Mucosa of descending colon (tissue), 3 donors: ENCODE data around the gene ZNHIT1. TPM values are rescaled to one million over a fixed set of nuclear protein-coding genes. Genes with fewer than 3 reads are reported as not detected.

Experiments used
- ATAC-seq: fragments of 200-7000 bp; cut with Tn5 transposase; one replicate; pipeline ENCODE4 v1.9.1; 2020; ENCODE audit warnings: mild to moderate bottlenecking, moderate library complexity
- DNase-seq, 3 donors: peaks; one replicate each; pipeline ENCODE4 v3.0.0-alpha.2; 2020
- H3K36me3 ChIP-seq: fragments of 200-600 bp; one replicate; pipeline ENCODE4 v1.8.0; 2021; ENCODE audit warnings: low read depth, mild to moderate bottlenecking
- H3K4me1 ChIP-seq: fragments of 200-600 bp; one replicate; pipeline ENCODE4 v1.8.0; 2021; ENCODE audit warnings: low read depth, mild to moderate bottlenecking
- H3K4me3 ChIP-seq: fragments of 200-600 bp; one replicate; pipeline ENCODE4 v1.8.0; 2021; ENCODE audit warnings: mild to moderate bottlenecking
- H3K9me3 ChIP-seq: fragments of 200-600 bp; one replicate; pipeline ENCODE4 v1.8.0; 2021; ENCODE audit warnings: mild to moderate bottlenecking
- intact Hi-C, 2 donors: fragments of 100-400 bp; cut with DNase I in 1 of 2; cut with micrococcal nuclease in 1 of 2; formaldehyde crosslinking; loops; one replicate each; pipeline versions ENCODE4 v1.11.0 to v1.11.1; 2022; cut with DNase I, micrococcal nuclease
- long read RNA-seq, 2 donors: library from polyadenylated mRNA; unstranded; transcript quantifications; one replicate each; pipeline ENCODE4 v2.0.0, GENCODE V29; 2019 to 2021
- total RNA-seq, 3 donors: library from RNA; stranded (reverse); fragmentation: NEBNext Ultra II Directional in 2 of 3; extraction: Animal tissue kit (Norgen Biotek cat#: 25700) in 2 of 3; gene quantifications; one replicate each; pipeline versions ENCODE4 v1.2.1 to v1.2.4, GENCODE V29; 2021 to 2023
- TF ChIP-seq, protein P1 (sequence below): fragments of 200-600 bp; IDR thresholded peaks from one replicate; pipeline ENCODE4 v1.8.0; 2022; ENCODE audit warnings: antibody characterized with exemption, mild to moderate bottlenecking
- donor health status: DM: no; HTN: no; CAD: no; lungs with moderate emphysema.
- donor health status: DM: no; HTN: no; CAD: no.
- donor health status: DM: no; HTN: yes; CAD: no.

Gene ZNHIT1
- total RNA-seq = 10 to 100 TPM; 58.7 to 97.0 (median 79.0) TPM
- long read RNA-seq, donor 1, transcript ZNHIT1-201 (5 exons, 1,225 nt) = major isoform, 44 of 50 reads
- long read RNA-seq, donor 1, partial matches to known transcripts = 2 of 50 reads
- long read RNA-seq, donor 1, other reads (novel, unspliced or antisense) = 2 of 50 reads
- long read RNA-seq, donor 2, transcript ZNHIT1-203 (4 exons, 2,898 nt) = minor isoform, 14 of 120 reads
- long read RNA-seq, donor 2, transcript ZNHIT1-201 (5 exons, 1,225 nt) = major isoform, 97 of 120 reads
- long read RNA-seq, donor 2, partial matches to known transcripts = 5 of 120 reads
- long read RNA-seq, donor 2, other reads (novel, unspliced or antisense) = 4 of 120 reads

DNA sequence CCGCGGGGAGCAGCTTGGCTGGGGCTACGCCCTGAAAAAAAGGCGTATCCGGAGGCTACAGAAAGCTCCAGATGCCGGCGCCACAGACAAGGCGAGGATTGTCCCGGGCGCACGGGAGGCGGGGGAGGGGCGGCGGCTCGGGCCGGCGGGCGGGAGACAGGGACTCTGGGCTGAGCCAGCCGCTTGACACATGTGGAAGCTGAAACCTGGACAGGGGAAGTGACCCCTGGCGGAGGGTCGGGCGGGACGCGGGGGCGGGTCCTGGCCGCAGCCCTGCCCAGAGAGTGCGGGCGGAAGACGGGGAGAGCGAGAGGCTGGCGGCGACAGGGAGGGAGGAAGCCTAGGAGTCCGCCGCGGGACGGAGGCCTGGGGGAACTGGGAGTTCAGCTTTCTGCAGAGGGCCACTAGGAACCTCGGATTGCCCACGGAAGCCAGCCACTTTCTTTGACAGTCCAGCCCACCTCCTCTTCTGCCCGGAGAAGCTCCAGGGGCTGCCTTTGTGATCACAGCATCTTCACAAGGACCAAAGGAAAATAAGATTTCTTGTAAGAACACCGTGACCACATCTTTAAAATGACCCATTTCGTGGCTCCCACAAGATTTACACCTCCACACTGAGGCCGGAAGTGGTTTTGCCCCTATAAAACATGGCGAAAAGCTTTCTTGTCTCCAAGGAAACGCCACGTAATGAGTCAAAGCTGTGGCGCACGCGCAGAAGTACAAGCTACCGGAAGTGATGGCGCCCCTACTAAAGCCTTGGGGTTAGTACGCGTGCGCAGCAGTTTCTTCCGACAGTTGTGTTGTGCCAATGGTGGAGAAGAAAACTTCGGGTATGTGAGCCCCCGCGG lies at the start of gene ZNHIT1, which contains the start of gene PLOD3:
TSS of gene ZNHIT1 (plus strand) at position 778 of the 848 bp plus-strand sequence. CDS start at position 809, 31 bp downstream.
TSS of gene PLOD3 (minus strand) at position 194 of the 848 bp plus-strand sequence. CDS start 307 bp downstream, outside the sequence.
- peaks cover 4% of the 10 kb centered on the region for H3K36me3 ChIP-seq
- H3K9me3 ChIP-seq = no peaks in the 10 kb centered on the region
- peak; percentile 87 for ATAC-seq
- TF ChIP-seq, protein P1, sequence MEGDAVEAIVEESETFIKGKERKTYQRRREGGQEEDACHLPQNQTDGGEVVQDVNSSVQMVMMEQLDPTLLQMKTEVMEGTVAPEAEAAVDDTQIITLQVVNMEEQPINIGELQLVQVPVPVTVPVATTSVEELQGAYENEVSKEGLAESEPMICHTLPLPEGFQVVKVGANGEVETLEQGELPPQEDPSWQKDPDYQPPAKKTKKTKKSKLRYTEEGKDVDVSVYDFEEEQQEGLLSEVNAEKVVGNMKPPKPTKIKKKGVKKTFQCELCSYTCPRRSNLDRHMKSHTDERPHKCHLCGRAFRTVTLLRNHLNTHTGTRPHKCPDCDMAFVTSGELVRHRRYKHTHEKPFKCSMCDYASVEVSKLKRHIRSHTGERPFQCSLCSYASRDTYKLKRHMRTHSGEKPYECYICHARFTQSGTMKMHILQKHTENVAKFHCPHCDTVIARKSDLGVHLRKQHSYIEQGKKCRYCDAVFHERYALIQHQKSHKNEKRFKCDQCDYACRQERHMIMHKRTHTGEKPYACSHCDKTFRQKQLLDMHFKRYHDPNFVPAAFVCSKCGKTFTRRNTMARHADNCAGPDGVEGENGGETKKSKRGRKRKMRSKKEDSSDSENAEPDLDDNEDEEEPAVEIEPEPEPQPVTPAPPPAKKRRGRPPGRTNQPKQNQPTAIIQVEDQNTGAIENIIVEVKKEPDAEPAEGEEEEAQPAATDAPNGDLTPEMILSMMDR = no peak
- peaks cover 25% of the 10 kb centered on the region for H3K4me1 ChIP-seq
- intact Hi-C loops = no loop called here
- peak; percentile 95 to 99 (median 98) for DNase-seq
- H3K4me3 ChIP-seq = peak within 1 kb of the TSS; percentile 54

DNA sequence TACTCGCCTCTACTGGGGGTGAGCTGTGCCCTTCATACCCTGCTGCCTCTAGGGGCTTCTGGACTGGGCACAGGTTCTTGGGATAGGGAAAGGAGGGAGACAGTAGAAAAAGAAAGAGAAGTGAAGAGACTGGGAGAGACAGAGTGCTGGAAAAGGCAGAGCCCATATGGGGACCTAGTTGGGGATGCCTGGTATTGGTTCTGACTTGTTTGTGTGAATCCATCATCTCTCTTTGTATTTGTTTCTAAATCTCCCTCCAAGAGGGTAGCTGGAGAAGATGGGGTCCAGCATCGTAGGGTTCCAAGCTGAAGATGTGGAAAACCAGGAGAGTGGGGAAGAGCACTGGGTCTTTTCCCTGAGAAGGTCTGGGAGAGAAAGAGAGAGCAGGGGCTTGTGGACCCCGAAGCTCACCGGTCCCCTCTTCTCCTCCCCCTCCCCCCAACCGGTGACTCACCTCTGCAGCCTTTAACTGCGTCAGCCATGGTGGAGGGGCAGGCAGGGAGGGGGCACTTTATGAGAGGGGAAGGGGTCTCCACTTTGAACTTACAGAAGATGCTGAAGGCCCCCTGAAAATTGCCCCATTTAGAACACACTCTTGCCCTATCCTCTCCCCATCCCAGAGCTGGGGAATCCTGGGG lies 49.4 kb upstream of the ZNHIT1 start:
- TF ChIP-seq, protein P1 = no peak
- Histone ChIP-seq H3K9me3 (no peaks in the 10 kb centered on the region), H3K4me3 (no peak overlapping the region), H3K36me3 (no peaks in the 10 kb centered on the region), H3K4me1 (peaks cover 47% of the 10 kb centered on the region)
- DNase-seq = no peak
- ATAC-seq = no peak
- intact Hi-C loops = no loop called here

DNA sequence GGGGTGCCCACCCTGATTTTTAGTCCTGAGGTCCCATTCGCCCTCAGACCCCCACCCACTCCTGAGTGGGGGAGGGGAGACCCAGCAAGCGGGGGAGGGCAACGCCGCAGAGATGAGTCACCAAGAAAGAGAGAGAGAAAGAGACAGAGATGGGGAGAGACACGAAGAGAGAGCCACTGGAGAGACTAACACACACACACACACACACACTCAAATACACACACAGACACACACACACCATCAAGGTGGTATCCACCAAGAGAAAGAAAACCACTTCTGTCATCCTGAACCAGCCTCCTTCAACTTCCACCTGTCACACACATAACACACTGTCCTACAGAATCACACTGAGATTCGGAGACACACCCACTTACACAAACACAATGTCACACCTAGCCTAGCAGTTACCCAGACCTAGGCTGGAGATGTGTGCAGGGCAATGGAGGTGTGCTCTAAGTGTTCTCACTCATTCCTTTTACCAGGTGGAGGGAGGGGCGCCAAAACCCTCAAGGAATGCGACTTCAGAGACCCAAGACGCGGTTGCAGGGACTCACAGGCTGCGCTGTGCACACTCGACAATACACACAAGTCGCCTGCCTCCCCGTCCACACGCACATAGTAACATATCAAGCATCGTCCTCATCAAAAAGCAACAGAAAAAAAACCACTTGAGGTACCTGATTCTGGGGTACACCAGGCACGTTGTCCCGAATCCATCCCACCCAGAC lies 48.7 kb upstream of the ZNHIT1 start:
- Histone ChIP-seq H3K9me3 (no peaks in the 10 kb centered on the region), H3K36me3 (no peaks in the 10 kb centered on the region), H3K4me1 (peaks cover 42% of the 10 kb centered on the region), H3K4me3 (no peak overlapping the region)
- TF ChIP-seq, protein P1 = no peak
- DNase-seq = no peak
- no peak for ATAC-seq
- intact Hi-C loops = no loop called here

DNA sequence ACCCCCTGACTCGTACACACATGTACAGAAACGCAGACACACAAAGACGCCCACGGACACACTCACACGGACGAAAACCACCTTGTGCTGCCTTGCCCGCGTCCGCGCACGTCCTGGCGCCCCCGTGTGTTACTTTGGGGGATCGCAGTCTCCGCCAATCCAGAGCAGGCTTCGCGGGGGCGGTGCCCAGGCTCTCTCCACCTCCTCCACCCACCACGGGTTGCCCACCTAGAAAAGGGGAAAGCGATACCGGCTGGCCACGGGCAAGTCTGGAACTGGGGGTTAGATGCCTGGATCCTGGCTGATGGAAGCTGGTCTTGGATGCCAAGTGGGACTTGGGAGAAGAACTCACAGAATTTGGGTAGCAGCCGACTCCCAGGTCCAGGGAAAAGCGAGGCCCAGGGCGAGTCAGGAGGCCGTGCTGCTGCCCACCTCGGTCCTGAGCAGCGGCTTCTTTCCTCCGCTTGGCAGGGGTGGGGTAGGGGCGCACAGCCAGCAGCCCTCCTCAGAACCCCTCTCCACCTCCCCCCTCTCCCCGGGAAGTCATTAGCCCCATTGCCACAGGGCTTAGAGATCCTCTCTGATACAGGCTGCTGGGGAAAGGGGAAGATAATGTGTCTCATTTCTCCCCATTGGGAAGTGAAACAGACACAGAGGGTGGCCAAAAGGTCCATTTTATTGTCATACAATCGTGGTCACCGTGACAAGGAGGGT lies 48.0 kb upstream of the ZNHIT1 start:
- TF ChIP-seq, protein P1 = peak; percentile 90
- intact Hi-C loops = no loop called here
- DNase-seq = peak; percentile 73 to 84 (median 81)
- no peaks in the 10 kb centered on the region for H3K36me3 ChIP-seq
- ATAC-seq = peak; percentile 66
- no peaks in the 10 kb centered on the region for H3K9me3 ChIP-seq
- peaks cover 37% of the 10 kb centered on the region for H3K4me1 ChIP-seq
- H3K4me3 ChIP-seq = no peak overlapping the region
